GM06990 (cell line): ENCODE measurements around the gene SH2D4B.
"Not testable (repeated sequence)": the region's sequence is repeated elsewhere in the genome, so short reads cannot be mapped to it uniquely, and the experiment has no call there.

Experiments
- DNase-seq: peaks from one replicate; pipeline ENCODE4 v3.0.0-alpha.2; 2011; ENCODE audit not compliant: insufficient read length; ENCODE audit errors: extremely low read depth
- H3K27me3 ChIP-seq: replicated peaks from 2 replicates; pipeline ENCODE4 v1.6.0; 2011; ENCODE audit warnings: low read length; ENCODE audit not compliant: control insufficient read depth, insufficient read depth
- H3K36me3 ChIP-seq: 2 replicates; pipeline ENCODE4 v1.5.1; 2011; ENCODE audit warnings: low read length; ENCODE audit not compliant: control insufficient read depth, insufficient read depth
- H3K4me3 ChIP-seq: replicated peaks from 2 replicates; pipeline ENCODE4 v1.5.1; 2011; ENCODE audit warnings: low read depth, mild to moderate bottlenecking, control low read depth, low read length
- TF ChIP-seq, protein P1 (sequence below): IDR thresholded peaks from 2 replicates; pipeline ENCODE4 v1.5.1; 2011; ENCODE audit warnings: low read length, control low read depth, mild to moderate bottlenecking, inconsistent platforms; ENCODE audit not compliant: insufficient read depth, poor library complexity, severe bottlenecking

The SH2D4B gene

DNA sequence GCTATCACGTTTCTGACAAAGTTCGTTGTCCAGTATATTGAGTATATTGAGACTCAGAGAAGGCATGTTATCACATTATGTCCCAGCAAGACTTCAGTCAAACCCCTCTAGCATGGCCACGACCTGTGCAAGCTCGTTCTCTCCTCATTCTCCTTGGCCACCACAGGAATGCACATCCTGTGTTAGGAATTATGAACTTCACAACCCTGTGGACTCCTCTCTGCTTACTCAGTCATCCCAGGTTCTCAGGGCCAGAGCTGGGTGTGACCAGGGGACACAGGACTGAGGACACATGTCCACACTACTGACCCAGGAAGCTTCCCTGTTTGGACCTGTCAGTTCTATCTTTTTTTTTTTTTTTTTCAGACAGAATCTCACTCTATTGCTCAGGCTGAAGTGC, 4.4 kb downstream of the SH2D4B start:
- no peaks in the 10 kb centered on the region for H3K27me3 ChIP-seq
- H3K4me3 ChIP-seq = no peak overlapping the region
- TF ChIP-seq, protein P1, sequence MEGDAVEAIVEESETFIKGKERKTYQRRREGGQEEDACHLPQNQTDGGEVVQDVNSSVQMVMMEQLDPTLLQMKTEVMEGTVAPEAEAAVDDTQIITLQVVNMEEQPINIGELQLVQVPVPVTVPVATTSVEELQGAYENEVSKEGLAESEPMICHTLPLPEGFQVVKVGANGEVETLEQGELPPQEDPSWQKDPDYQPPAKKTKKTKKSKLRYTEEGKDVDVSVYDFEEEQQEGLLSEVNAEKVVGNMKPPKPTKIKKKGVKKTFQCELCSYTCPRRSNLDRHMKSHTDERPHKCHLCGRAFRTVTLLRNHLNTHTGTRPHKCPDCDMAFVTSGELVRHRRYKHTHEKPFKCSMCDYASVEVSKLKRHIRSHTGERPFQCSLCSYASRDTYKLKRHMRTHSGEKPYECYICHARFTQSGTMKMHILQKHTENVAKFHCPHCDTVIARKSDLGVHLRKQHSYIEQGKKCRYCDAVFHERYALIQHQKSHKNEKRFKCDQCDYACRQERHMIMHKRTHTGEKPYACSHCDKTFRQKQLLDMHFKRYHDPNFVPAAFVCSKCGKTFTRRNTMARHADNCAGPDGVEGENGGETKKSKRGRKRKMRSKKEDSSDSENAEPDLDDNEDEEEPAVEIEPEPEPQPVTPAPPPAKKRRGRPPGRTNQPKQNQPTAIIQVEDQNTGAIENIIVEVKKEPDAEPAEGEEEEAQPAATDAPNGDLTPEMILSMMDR = no peak
- no peak for DNase-seq
- H3K36me3 ChIP-seq = no peaks in the 10 kb centered on the region

DNA sequence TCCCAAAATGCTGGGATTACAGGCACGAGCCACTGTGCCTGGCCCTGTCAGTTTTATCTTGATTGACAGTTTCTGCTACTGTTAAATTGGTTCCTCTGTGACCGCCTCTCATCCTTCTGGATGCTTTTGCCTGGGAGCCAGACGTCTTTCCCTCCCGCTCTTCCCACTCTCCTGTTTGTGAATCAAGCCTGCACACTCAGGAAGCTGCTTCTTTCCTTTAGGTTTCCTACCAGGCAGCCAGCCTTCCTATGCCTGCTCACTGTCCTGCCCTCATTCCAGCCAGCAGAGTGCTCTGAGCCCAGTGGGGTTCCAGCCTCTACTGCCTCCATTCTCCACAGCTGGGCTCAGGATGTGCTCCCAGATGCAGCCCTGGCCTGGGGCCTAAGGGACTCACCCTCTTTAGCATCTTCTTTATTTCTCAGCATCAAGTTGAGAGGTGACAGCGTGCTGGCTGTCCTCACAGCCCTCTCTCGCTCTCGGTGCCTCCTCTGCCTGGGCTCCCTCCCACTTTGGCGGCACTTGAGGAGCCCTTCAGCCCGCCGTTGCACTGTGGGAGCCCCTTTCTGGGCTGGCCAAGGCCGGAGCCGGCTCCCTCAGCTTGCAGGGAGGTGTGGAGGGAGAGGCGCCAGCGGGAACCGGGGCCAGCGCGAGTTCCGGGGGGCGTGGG, 5.1 kb downstream of the SH2D4B start:
- Histone ChIP-seq H3K36me3 (no peaks in the 10 kb centered on the region), H3K4me3 (no peak overlapping the region), H3K27me3 (no peaks in the 10 kb centered on the region)
- DNase-seq = no peak
- TF ChIP-seq, protein P1 = no peak

DNA sequence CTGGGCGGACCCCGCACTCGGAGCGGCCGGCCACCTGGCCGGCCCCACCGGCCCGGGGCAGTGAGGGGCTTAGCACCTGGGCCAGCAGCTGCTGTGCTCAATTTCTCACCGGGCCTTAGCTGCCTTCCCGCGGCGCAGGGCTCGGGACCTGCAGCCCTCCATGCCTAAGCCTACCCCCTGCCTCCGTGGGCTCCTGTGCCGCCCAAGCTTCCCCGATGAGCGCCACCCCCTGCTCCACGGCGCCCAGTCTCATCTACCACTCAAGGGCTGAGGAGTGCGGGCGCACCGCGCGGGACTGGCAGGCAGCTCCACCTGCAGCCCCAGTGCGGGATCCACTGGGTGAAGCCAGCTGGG, 5.6 kb downstream of the SH2D4B start:
- not testable (repeated sequence) for DNase-seq, H3K36me3 ChIP-seq, H3K4me3 ChIP-seq, H3K27me3 ChIP-seq

DNA sequence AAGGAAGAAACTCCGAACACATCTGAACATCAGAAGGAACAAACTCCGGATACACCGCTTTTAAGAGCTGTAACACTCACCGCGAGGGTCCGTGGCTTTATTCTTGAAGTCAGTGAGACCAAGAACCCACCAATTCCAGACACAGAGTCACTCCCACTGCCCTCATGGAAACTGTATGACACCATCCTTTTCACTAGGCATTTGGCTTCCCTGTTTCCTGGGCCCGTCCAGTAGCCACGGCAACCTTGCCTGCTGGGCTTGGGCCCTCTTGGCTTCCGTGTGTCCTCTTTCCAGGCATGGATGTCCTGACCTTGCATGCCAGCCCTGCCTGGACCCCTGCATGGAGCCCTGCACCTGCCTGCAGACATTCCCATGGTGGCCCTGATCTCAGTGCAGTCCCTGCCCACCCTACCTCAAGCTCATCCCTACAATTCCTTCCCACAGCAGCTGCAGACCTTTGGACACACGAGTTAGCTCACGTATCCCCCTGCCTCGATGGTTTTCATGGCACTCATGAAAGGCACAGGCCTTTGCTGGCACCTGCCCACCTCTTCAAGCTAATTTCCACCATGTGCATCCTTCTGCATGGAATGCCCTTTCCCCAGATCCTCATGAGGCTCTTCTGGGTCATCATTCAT, 6.7 kb downstream of the SH2D4B start:
- TF ChIP-seq, protein P1 = no peak
- Histone ChIP-seq H3K36me3 (no peaks in the 10 kb centered on the region), H3K4me3 (no peak overlapping the region), H3K27me3 (no peaks in the 10 kb centered on the region)
- DNase-seq = no peak

DNA sequence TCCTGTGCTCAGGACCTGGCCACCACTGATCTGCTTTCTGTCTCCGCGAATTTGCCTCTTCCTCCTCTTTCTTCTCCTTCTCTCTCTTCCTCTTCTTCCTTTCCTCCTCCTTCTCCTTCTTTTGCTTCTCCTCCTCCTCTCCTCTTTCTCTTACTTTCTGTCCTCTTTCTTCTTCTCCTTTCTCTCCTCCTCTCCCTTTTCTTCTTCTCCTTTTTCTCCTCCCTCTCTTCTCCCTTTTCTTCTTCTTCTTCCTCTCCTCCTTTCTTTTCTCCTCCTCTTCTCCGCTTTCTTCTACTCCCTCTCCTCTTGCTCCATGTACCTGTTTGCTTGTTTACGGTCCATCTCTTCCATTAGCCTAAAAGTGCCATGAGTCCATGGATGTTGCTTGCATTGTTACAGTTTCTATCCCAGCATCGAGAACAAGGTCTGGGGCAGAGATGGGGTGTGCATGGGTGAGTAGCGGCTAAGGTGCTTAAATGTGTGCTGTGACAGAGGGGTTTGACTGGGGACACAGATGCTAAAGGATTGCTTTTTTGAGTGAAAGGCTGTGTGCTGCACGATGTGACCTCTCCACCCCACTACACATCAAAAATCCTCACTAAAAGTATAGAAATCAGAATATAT, 7.7 kb downstream of the SH2D4B start:
- TF ChIP-seq, protein P1 = no peak
- Histone ChIP-seq H3K27me3 (no peaks in the 10 kb centered on the region), H3K4me3 (no peak overlapping the region), H3K36me3 (no peaks in the 10 kb centered on the region)
- DNase-seq = no peak

DNA sequence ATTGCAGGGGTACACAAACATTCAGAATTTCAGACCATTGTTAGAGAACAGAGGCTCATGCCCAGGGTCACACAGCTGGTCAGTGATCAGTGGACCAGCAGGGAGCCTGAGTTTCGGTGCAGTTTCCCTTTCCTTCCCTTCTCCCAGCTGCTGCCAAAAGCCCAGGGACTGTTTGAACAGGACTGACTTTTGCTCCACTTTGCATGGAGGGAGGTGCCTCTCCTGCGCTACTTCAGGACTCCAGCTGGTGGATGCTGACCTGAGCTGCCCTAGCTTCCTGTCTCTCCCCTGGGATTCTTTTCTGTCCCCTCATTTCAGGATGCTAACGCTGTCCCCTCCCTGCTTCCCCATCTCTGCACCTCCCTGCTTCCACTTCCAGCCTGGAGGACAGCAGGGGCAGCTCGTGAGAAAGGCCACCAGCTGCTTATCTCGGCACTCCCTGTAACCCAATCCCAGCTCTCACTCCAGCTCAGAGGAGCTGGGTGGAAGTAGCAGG, 14.5 kb downstream of the SH2D4B start:
- TF ChIP-seq, protein P1 = no peak
- no peaks in the 10 kb centered on the region for H3K36me3 ChIP-seq
- no peak overlapping the region for H3K4me3 ChIP-seq
- no peaks in the 10 kb centered on the region for H3K27me3 ChIP-seq
- no peak for DNase-seq
